CD4-positive, CD25-positive, alpha-beta regulatory T cell (primary cell): ENCODE measurements around the gene SLC25A45. TPM values are rescaled to one million over a fixed set of nuclear protein-coding genes. Genes with fewer than 3 reads are reported as not detected.

Experiments
- ATAC-seq, 2 donors: fragments of 150-1000 bp; cut with Tn5 transposase; one replicate each; pipeline ENCODE4 v1.10.0; 2021; ENCODE audit warnings: low read depth in 2 of 2, moderate number of reproducible peaks in 2 of 2, moderate library complexity in 1 of 2
- DNase-seq, 3 donors: peaks; one replicate each; pipeline versions ENCODE4 v3.0.0 to v3.0.0-alpha.2; 2012 to 2022; ENCODE audit warnings: mixed read lengths in 1 of 3
- H3K27ac ChIP-seq: one replicate; pipeline ENCODE4 v1.7.0; 2013; ENCODE audit warnings: mild to moderate bottlenecking, low read length; ENCODE audit not compliant: insufficient read depth, poor library complexity, severe bottlenecking
- H3K27me3 ChIP-seq: one replicate; pipeline ENCODE4 v1.7.0; 2013; ENCODE audit warnings: low read length; ENCODE audit not compliant: control insufficient read depth, insufficient read depth
- H3K36me3 ChIP-seq: one replicate; pipeline ENCODE4 v1.7.0; 2013; ENCODE audit warnings: mild to moderate bottlenecking, low read length, moderate library complexity; ENCODE audit not compliant: control insufficient read depth, insufficient read depth
- H3K4me1 ChIP-seq: 2 replicates; pipeline ENCODE4 v1.7.0; 2013; ENCODE audit warnings: mild to moderate bottlenecking, low read length; ENCODE audit not compliant: insufficient read depth, control insufficient read depth, poor library complexity, severe bottlenecking
- H3K4me3 ChIP-seq: one replicate; pipeline ENCODE4 v1.7.0; 2013; ENCODE audit warnings: low read depth, mild to moderate bottlenecking, low read length, moderate library complexity
- H3K9me3 ChIP-seq, 2 experiments: 1 replicate in 1 of 2; 2 replicates in 1 of 2; pipeline ENCODE4 v1.7.0; 2013; ENCODE audit warnings: low read length in 2 of 2, mild to moderate bottlenecking in 1 of 2, moderate library complexity in 1 of 2; ENCODE audit not compliant: control insufficient read depth in 2 of 2
- H3K27ac Mint-ChIP-seq, 3 donors: one replicate each; pipeline ENCODE4 v1.8.0; 2020 to 2022; ENCODE audit warnings: mild to moderate bottlenecking in 3 of 3, mixed read lengths in 3 of 3, moderate library complexity in 2 of 3
- H3K27me3 Mint-ChIP-seq: one replicate; pipeline ENCODE4 v1.8.0; 2022; ENCODE audit warnings: mild to moderate bottlenecking, mixed read lengths
- H3K36me3 Mint-ChIP-seq: one replicate; pipeline ENCODE4 v1.8.0; 2020; ENCODE audit warnings: mixed read lengths
- H3K4me1 Mint-ChIP-seq, 4 donors: one replicate each; pipeline ENCODE4 v1.8.0; 2020 to 2022; ENCODE audit warnings: mixed read lengths in 4 of 4, mild to moderate bottlenecking in 1 of 4
- H3K4me3 Mint-ChIP-seq, 4 donors: one replicate each; pipeline ENCODE4 v1.8.0; 2020 to 2022; ENCODE audit warnings: mild to moderate bottlenecking in 4 of 4, mixed read lengths in 4 of 4, moderate library complexity in 3 of 4
- H3K9me3 Mint-ChIP-seq, 7 donors: one replicate each; pipeline ENCODE4 v1.8.0; 2020 to 2022; ENCODE audit warnings: mixed read lengths in 7 of 7, mild to moderate bottlenecking in 3 of 7, moderate library complexity in 2 of 7
- polyA plus RNA-seq, 4 donors: library from polyadenylated mRNA; unstranded; fragments of 300-500 nt; fragmentation: Illumina TruSeq; gene quantifications; one replicate each; pipeline ENCODE4 v1.2.3, GENCODE V29; 2021
- total RNA-seq: library from RNA; stranded (reverse); gene quantifications from one replicate; pipeline ENCODE4 v1.2.3, GENCODE V29; 2022

SLC25A45 gene
- total and polyA plus RNA-seq, 5 donors from 2014 or later: 11.1 to 40.3 (median 14.0) TPM

DNA sequence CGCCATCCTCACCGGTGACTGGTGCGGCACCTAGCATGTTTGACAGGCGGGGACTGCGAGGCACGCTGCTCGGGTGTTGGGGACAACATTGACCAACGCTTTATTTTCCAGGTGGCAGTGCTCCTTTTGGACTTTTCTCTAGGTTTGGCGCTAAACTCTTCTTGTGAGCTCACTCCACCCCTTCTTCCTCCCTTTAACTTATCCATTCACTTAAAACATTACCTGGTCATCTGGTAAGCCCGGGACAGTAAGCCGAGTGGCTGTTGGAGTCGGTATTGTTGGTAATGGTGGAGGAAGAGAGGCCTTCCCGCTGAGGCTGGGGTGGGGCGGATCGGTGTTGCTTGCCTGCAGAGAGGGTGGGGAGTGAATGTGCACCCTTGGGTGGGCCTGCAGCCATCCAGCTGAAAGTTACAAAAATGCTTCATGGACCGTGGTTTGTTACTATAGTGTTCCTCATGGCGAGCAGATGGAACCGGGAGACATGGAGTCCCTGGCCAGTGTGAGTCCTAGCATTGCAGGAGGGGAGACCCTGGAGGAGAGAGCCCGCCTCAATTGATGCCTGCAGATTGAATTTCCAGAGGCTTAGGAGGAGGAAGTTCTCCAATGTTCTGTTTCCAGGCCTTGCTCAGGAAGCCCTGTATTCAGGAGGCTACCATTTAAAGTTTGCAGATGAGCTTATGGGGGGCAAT, 41.2 kb upstream of the SLC25A45 start:
- DNase-seq: peak in 2 of 3 donors; percentile 38 to 54
- no peaks in the 10 kb centered on the region for H3K9me3 ChIP-seq
- peak overlapping the region; percentile 100 for H3K27ac ChIP-seq
- Mint-ChIP-seq H3K36me3 (peaks cover 40% of the 10 kb centered on the region), H3K4me1 (peaks cover 12 to 59% (median 38%) of the 10 kb centered on the region in 4 donors), H3K4me3 (peak overlapping the region; percentile 90 to 97 (median 95)), H3K9me3 (peaks cover 0 to 3% (median 0%) of the 10 kb centered on the region in 7 donors), H3K27ac (peak overlapping the region; percentile 96 to 100 (median 98)), H3K27me3 (peaks cover 9% of the 10 kb centered on the region)
- ATAC-seq: no peak
- H3K4me3 ChIP-seq: peak overlapping the region; percentile 97
- H3K4me1 ChIP-seq: peaks cover 69% of the 10 kb centered on the region
- H3K27me3 ChIP-seq: no peaks in the 10 kb centered on the region
- H3K36me3 ChIP-seq: peaks cover 11% of the 10 kb centered on the region

DNA sequence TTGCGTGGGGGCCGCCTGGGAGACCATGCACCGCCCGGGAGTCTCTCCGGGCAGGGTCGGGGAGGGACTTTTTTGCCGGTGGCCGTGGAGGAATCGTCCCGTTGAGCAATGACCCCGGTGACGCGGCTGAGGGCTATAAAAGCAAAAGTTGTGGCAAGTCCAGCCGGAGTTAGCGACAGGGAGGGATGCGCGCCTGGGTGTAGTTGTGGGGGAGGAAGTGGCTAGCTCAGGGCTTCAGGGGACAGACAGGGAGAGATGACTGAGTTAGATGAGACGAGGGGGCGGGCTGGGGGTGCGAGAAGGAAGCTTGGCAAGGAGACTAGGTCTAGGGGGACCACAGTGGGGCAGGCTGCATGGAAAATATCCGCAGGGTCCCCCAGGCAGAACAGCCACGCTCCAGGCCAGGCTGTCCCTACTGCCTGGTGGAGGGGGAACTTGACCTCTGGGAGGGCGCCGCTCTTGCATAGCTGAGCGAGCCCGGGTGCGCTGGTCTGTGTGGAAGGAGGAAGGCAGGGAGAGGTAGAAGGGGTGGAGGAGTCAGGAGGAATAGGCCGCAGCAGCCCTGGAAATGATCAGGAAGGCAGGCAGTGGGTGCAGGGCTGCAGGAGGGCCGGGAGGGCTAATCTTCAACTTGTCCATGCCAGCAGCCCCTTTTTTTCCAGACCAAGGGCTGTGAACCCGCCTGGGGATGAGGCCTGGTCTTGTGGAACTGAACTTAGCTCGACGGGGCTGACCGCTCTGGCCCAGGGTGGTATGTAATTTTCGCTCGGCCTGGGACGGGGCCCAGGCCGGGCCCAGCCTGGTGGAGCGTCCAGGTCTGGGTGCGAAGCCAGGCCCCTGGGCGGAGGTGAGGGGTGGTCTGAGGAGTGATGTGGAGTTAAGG, 40.4 kb upstream of the SLC25A45 start, which contains the start of gene NEAT1:
TSS of gene NEAT1 (plus strand) at position 166 of the 883 bp plus-strand sequence.
- peaks cover 9% of the 10 kb centered on the region for H3K27me3 Mint-ChIP-seq
- Histone ChIP-seq H3K36me3 (peaks cover 11% of the 10 kb centered on the region), H3K4me3 (peak within 1 kb of the TSS; percentile 97), H3K4me1 (peaks cover 69% of the 10 kb centered on the region), H3K27me3 (no peaks in the 10 kb centered on the region), H3K9me3 (no peaks in the 10 kb centered on the region), H3K27ac (peak within 1 kb of the TSS; percentile 100)
- H3K9me3 Mint-ChIP-seq: peaks cover 0 to 3% (median 0%) of the 10 kb centered on the region in 7 donors
- H3K4me1 Mint-ChIP-seq: peaks cover 8 to 57% (median 36%) of the 10 kb centered on the region in 4 donors
- peak within 1 kb of the TSS; percentile 90 to 97 (median 95) for H3K4me3 Mint-ChIP-seq
- peaks cover 40% of the 10 kb centered on the region for H3K36me3 Mint-ChIP-seq
- peak; percentile 81 to 96 (median 87) for DNase-seq
- peak in 1 of 2 donors; percentile 2 for ATAC-seq
- H3K27ac Mint-ChIP-seq: peak within 1 kb of the TSS; percentile 96 to 100 (median 98)

GRCh38 chr11:65421794-65422632, 39.6 kb upstream of the SLC25A45 start:
- Histone ChIP-seq H3K27ac (peak overlapping the region; percentile 100), H3K4me3 (peak overlapping the region; percentile 97), H3K27me3 (no peaks in the 10 kb centered on the region), H3K4me1 (peaks cover 69% of the 10 kb centered on the region), H3K9me3 (no peaks in the 10 kb centered on the region), H3K36me3 (peaks cover 5% of the 10 kb centered on the region)
- peaks cover 0 to 3% (median 0%) of the 10 kb centered on the region in 7 donors for H3K9me3 Mint-ChIP-seq
- DNase-seq (peak; percentile 81 to 97 (median 87)), ATAC-seq (peak; percentile 0 to 1)
- H3K27ac Mint-ChIP-seq: peak overlapping the region; percentile 96 to 100 (median 98)
- H3K27me3 Mint-ChIP-seq: peaks cover 9% of the 10 kb centered on the region
- peak overlapping the region; percentile 90 to 97 (median 95) for H3K4me3 Mint-ChIP-seq
- peaks cover 31% of the 10 kb centered on the region for H3K36me3 Mint-ChIP-seq
- H3K4me1 Mint-ChIP-seq: peaks cover 4 to 57% (median 34%) of the 10 kb centered on the region in 4 donors

- ATAC-seq: peak; percentile 50 to 54
- Mint-ChIP-seq H3K4me1 (peaks cover 4 to 57% (median 29%) of the 10 kb centered on the region in 4 donors), H3K36me3 (peaks cover 23% of the 10 kb centered on the region)
These were observed 38.7 kb upstream of the SLC25A45 start for GRCh38 chr11:65420979-65421793.

GRCh38 chr11:65420506-65420905, 38.1 kb upstream of the SLC25A45 start:
- H3K27ac ChIP-seq: peak overlapping the region; percentile 100
- peaks cover 3% of the 10 kb centered on the region for H3K36me3 ChIP-seq
- DNase-seq: peak in 1 of 3 donors; percentile 53
- H3K27me3 Mint-ChIP-seq: peaks cover 9% of the 10 kb centered on the region
- no peaks in the 10 kb centered on the region for H3K9me3 ChIP-seq
- H3K27me3 ChIP-seq: no peaks in the 10 kb centered on the region
- H3K4me1 Mint-ChIP-seq: peaks cover 4 to 62% (median 30%) of the 10 kb centered on the region in 4 donors
- ATAC-seq: no peak
- H3K4me3 Mint-ChIP-seq: peak overlapping the region; percentile 90 to 97 (median 95)
- peak overlapping the region; percentile 96 to 99 (median 98) for H3K27ac Mint-ChIP-seq
- peaks cover 20% of the 10 kb centered on the region for H3K36me3 Mint-ChIP-seq
- peaks cover 73% of the 10 kb centered on the region for H3K4me1 ChIP-seq
- peaks cover 0 to 3% (median 0%) of the 10 kb centered on the region in 7 donors for H3K9me3 Mint-ChIP-seq
- H3K4me3 ChIP-seq: peak overlapping the region; percentile 84

More at GRCh38 chr11:65420979-65421793, 38.7 kb upstream of the SLC25A45 start:
- peak overlapping the region; percentile 84 for H3K4me3 ChIP-seq
- DNase-seq: peak; percentile 85 to 98 (median 87)
- H3K36me3 ChIP-seq: peaks cover 3% of the 10 kb centered on the region
- Mint-ChIP-seq H3K27me3 (peaks cover 9% of the 10 kb centered on the region), H3K27ac (peak overlapping the region; percentile 96 to 99 (median 98)), H3K9me3 (peaks cover 0 to 3% (median 0%) of the 10 kb centered on the region in 7 donors), H3K4me3 (peak overlapping the region; percentile 90 to 97 (median 95))
- no peaks in the 10 kb centered on the region for H3K9me3 ChIP-seq
- H3K27me3 ChIP-seq: no peaks in the 10 kb centered on the region
- H3K4me1 ChIP-seq: peaks cover 70% of the 10 kb centered on the region
- H3K27ac ChIP-seq: peak overlapping the region; percentile 100

GRCh38 chr11:65419772-65420481, 37.5 kb upstream of the SLC25A45 start:
- Mint-ChIP-seq H3K27me3 (peaks cover 9% of the 10 kb centered on the region), H3K27ac (peak overlapping the region; percentile 96 to 99 (median 98)), H3K4me1 (peaks cover 4 to 62% (median 30%) of the 10 kb centered on the region in 4 donors), H3K4me3 (peak overlapping the region; percentile 90 to 97 (median 95)), H3K36me3 (peaks cover 15% of the 10 kb centered on the region), H3K9me3 (peaks cover 0 to 3% (median 0%) of the 10 kb centered on the region in 7 donors)
- peaks cover 3% of the 10 kb centered on the region for H3K36me3 ChIP-seq
- H3K9me3 ChIP-seq: no peaks in the 10 kb centered on the region
- peaks cover 73% of the 10 kb centered on the region for H3K4me1 ChIP-seq
- peak overlapping the region; percentile 100 for H3K27ac ChIP-seq
- H3K27me3 ChIP-seq: no peaks in the 10 kb centered on the region
- ATAC-seq (no peak), DNase-seq (peak; percentile 51 to 93 (median 59))
- peak overlapping the region; percentile 84 for H3K4me3 ChIP-seq
